Measurements from ENCODE around the gene SLC2A4RG.

GRCh38 chr20:63789836-63790571, 50.4 kb downstream of the SLC2A4RG start:
- TF ChIP-seq, protein P1, sequence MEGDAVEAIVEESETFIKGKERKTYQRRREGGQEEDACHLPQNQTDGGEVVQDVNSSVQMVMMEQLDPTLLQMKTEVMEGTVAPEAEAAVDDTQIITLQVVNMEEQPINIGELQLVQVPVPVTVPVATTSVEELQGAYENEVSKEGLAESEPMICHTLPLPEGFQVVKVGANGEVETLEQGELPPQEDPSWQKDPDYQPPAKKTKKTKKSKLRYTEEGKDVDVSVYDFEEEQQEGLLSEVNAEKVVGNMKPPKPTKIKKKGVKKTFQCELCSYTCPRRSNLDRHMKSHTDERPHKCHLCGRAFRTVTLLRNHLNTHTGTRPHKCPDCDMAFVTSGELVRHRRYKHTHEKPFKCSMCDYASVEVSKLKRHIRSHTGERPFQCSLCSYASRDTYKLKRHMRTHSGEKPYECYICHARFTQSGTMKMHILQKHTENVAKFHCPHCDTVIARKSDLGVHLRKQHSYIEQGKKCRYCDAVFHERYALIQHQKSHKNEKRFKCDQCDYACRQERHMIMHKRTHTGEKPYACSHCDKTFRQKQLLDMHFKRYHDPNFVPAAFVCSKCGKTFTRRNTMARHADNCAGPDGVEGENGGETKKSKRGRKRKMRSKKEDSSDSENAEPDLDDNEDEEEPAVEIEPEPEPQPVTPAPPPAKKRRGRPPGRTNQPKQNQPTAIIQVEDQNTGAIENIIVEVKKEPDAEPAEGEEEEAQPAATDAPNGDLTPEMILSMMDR (conservative IDR thresholded peaks at IDR 0.05 in 1 of 2, IDR thresholded peaks at IDR 0.05 in 1 of 2; ENCODE audit: extremely low read depth in 1 of 2, insufficient read depth in 1 of 2, low read depth in 1 of 2, low read length in 2 of 2) = no peak
- no peak for TF ChIP-seq EZH2 (IDR thresholded peaks at IDR 0.05; ENCODE audit: borderline replicate concordance, low read length)
